GM18907 (cell line): ENCODE data around the gene FRMD1.

Experiments used
- ATAC-seq: cut with Tn5 transposase; IDR thresholded peaks from one replicate; pipeline ENCODE4 v1.9.1; 2021; ENCODE audit warnings: mild to moderate bottlenecking, moderate library complexity; ENCODE audit not compliant: unreplicated experiment

Gene FRMD1

GRCh38 chr6:168078943-168079405 lies at the start of gene FRMD1:
TSS of gene FRMD1 (minus strand) at chr6:168079212. CDS start at chr6:168079094, 118 bp downstream.
- no peak for ATAC-seq

DNA sequence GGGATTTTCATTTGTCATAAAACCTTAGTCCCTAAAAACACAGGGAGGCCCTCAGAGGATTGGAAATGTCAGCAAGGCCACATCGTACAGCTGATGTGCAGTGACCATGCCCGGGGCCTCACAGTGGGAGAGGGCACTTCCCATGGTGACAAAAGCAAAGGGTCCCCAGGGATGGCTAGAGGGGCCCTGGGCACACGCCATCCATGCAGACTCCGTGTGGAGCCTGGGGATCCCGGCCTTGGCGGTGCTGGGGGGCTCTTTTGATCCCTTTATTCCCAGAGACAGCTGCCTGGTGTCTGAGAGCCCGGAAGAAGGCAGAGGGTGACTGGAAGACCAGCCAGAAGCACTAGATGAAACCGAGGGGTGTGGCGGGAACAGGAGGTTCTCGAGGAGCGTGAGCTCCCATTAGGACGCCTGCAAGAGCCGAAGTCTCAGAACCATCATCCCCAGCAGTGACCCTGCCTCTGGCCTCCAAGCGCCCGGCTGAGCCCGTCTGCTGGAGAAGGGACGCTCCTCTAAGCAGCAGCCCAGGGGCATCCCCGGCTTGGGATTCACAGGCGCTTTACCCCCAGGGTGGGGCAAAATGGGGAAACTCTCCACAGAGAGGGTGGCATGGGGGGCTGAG lies 49.1 kb upstream of the FRMD1 start:
- ATAC-seq = no peak

DNA sequence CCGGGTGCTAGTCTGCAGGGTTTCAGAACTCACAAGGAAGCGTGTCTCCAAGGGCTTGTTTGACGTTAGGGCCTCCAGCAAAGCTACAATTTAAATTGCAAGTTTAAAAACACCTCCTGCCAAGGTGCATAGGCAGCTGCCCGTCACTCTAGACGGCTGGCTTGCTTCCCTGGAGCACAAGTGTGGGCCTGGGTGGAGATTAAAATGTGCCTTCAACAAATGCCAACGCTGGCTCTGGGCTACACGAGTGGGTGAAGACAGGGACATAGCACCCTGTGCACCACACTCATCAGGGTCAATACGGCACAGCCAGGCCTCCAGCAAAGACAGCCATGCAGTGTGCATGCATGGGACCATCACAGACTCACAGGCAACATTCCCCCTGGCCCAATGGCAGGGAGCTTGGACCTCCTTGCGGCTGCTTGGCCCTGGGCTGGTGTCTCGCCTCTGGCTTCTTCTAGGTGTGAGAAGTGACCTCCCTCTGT lies 48.4 kb upstream of the FRMD1 start:
- ATAC-seq = no peak

DNA sequence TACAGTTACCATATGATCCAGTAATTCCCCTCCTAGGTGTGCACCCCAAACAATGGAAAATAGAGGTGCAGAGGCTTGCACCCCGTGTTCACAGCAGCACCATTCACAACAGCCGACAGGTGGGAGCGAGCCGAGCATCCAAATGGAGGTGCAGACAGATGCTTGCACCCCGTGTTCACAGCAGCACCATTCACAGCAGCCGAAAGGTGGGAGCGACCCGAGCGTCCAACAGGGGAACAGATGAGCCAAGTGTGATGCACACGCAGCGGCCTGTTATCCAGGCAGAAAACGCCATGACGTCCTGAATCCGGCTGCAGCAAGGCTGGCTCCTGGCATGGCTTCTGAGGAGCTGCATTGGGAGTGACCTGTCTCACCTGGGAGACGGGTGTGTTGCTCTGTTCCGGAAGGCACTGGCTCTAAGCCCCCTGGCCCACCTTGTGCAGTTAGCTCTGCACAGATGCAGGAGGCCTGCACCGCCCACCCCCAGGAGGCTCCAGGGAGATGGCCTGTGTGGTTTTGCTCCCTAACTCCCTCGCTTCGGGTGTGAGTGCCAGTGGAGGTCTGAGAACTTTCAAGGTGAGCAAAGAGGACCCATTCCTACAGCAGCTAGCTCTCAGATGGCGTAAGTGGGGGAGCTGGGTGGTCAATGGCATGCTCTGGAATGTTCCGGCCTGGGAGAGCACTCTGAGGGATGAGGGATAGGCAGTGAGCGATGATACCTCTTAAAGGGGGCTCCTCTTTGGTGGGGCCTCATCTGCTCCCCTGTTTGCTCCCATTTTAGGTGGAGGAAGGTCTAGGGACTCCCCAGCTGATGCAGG lies 47.8 kb upstream of the FRMD1 start:
- ATAC-seq = no peak

- ATAC-seq = no peak
Observed at GRCh38 chr6:168125429-168126001, 46.5 kb upstream of the FRMD1 start.

- no peak for ATAC-seq
Observed at GRCh38 chr6:168124921-168125320, 45.9 kb upstream of the FRMD1 start.

DNA sequence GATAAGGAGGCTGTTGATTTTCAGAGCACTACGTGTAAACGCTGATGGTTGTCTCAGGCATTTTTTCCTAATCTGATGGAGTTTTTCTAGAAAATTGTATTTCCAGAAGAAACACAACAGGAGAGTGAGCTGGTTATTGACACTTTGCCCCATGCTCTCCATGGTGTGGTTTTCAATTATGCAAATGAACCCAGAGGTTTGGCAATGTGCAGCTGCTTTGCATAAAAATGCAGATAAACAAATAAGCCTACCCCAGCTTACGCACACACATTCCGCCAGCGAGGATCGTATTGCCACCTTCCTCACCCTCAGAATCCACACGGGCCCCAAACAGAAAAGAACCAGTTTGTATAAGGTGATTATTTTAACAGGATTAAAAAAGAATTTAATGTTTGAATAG lies 45.1 kb upstream of the FRMD1 start:
- no peak for ATAC-seq

GRCh38 chr6:168123165-168123911 lies 44.3 kb upstream of the FRMD1 start:
- no peak for ATAC-seq

DNA sequence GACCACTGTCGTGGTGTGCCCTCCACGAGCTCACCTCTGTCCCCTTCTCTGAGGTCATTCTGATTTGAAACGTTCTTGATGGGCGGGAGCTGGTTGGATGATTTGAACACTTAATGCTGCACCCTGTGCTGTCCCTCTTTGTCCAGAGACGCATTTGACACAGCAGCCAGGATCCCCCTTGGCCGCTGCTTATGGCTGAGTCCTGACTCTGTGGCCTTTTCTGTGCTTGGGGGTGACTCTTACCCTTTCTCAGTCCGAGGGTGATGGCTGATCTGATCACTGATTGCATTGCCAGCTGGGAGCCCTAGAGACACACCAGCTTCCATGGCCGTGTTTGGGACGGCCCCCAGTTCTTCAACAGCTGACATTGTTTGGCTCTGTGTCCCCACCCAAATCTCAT lies 43.5 kb upstream of the FRMD1 start:
- ATAC-seq = no peak

- ATAC-seq = no peak
Observed at GRCh38 chr6:168122011-168122410, 43.0 kb upstream of the FRMD1 start.

GRCh38 chr6:168121303-168121665 lies 42.3 kb upstream of the FRMD1 start:
- ATAC-seq = no peak

GRCh38 chr6:168120390-168121302 lies 41.6 kb upstream of the FRMD1 start:
- no peak for ATAC-seq

- no peak for ATAC-seq
Observed at GRCh38 chr6:168119539-168119938, 40.5 kb upstream of the FRMD1 start.

DNA sequence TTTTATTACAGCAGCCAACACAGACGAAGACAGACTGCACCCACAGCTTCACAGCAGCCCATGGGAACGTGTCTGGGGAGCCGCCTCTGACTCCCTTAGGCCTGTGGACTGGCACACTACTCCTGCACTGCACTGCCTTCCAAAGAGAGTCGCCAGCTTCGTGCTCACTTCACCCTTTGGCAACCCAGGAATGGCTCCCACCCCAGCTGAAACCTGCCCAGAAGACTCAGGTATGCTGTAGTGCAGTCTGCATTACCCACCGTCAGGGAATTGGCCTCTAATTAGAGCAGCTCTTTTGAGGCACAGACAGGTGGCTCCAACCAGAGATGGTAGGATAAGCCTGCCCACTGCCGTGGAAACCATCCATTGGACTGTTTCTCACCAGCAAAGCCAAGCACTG lies 39.9 kb upstream of the FRMD1 start:
- ATAC-seq = no peak

DNA sequence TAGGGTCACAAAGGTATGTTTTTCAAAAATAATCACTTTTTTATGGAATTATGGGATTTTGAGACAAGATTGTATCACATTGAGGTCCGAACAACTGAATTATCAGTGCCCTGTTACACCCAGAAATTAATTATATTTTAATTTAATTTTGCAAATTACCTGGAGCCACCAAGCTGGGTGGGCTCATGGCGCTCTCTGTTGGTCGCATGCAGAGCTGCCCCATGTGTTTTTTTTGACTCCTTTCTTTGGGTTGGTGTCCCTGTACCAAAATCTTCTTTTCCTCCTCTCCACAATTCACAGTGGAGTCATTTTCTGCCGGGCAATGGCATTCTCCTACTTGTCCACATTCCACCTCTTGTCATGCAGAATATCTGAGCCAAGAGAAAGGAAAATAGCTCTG lies 38.9 kb upstream of the FRMD1 start:
- ATAC-seq = no peak

GRCh38 chr6:168116975-168117899 lies 38.2 kb upstream of the FRMD1 start:
- ATAC-seq = no peak

GRCh38 chr6:168116438-168116974 lies 37.5 kb upstream of the FRMD1 start:
- ATAC-seq = no peak

- ATAC-seq = no peak
Observed at GRCh38 chr6:168115748-168116437, 36.9 kb upstream of the FRMD1 start.
